ENCODE data around the gene MRTFB.
A peak's percentile ranks its signal among the peaks of the same experiment; 100 is the strongest.

Gene MRTFB

GRCh38 chr16:14296663-14297062 lies 225.5 kb downstream of the MRTFB start:
- no peak for TF ChIP-seq CTCF (IDR thresholded peaks at IDR 0.05; ENCODE audit: control extremely low read depth, extremely low read depth, low read depth, missing control alignments)
- CTCF ChIA-PET = interaction anchor here (1.3 to 1.8 kb wide), 4 partner anchors 9 to 205 kb away, joined by 3 to 6 read pairs (median 4); no protein-coding TSS in a partner anchor
- POLR2A ChIA-PET = no interaction called here
- no peak for DNase-seq (ENCODE audit: extremely low spot score)

- ChIA-PET CTCF (interaction anchor here (1.0 to 3.8 kb wide), 3 partner anchors 10 to 231 kb away, joined by 3 to 18 read pairs (median 8); no protein-coding TSS in a partner anchor), POLR2A (no interaction called here)
- TF ChIP-seq CTCF (IDR thresholded peaks at IDR 0.05; ENCODE audit: control extremely low read depth, extremely low read depth, low read depth, missing control alignments) = no peak
- no peak for DNase-seq (ENCODE audit: extremely low spot score)
Observed at GRCh38 chr16:14298374-14299122, 227.4 kb downstream of the MRTFB start.

- DNase-seq (ENCODE audit: extremely low spot score) = peak; percentile 75
- CTCF ChIA-PET = interaction anchor here (0.6 to 3.8 kb wide), 17 partner anchors 9 to 381 kb away, joined by 3 to 20 read pairs (median 4); partner anchors contain the start of gene ERCC4
- TF ChIP-seq CTCF (IDR thresholded peaks at IDR 0.05; ENCODE audit: control extremely low read depth, extremely low read depth, low read depth, missing control alignments) = peak; percentile 87
- POLR2A ChIA-PET = no interaction called here
Observed at GRCh38 chr16:14300705-14301168, 229.6 kb downstream of the MRTFB start.

- ChIA-PET POLR2A (no interaction called here), CTCF (interaction anchor here (0.8 to 3.8 kb wide), 19 partner anchors 9 to 381 kb away, joined by 3 to 20 read pairs (median 4); partner anchors contain the start of gene ERCC4)
- TF ChIP-seq CTCF (IDR thresholded peaks at IDR 0.05; ENCODE audit: control extremely low read depth, extremely low read depth, low read depth, missing control alignments) = no peak
- no peak for DNase-seq (ENCODE audit: extremely low spot score)
Observed at GRCh38 chr16:14301169-14302030, 230.3 kb downstream of the MRTFB start.

GRCh38 chr16:14302031-14302398 lies 230.9 kb downstream of the MRTFB start:
- CTCF ChIA-PET = interaction anchor here (0.8 to 3.8 kb wide), 8 partner anchors 10 to 378 kb away, joined by 3 to 20 read pairs (median 4); no protein-coding TSS in a partner anchor
- POLR2A ChIA-PET = no interaction called here
- DNase-seq (ENCODE audit: extremely low spot score) = peak; percentile 89
- TF ChIP-seq CTCF (IDR thresholded peaks at IDR 0.05; ENCODE audit: control extremely low read depth, extremely low read depth, low read depth, missing control alignments) = no peak

All from GM10248 (cell line).